ENCODE data around the gene AADACL4.

The AADACL4 gene

GRCh38 chr1:12616709-12617373 is 27.0 kb upstream of the AADACL4 start:
- no peak overlapping the region for H3K4me2 ChIP-seq (ENCODE audit: low read length)
- no peak overlapping the region for H3K27ac ChIP-seq (ENCODE audit: low read depth, low read length)
- no peak overlapping the region for H3K4me3 ChIP-seq (ENCODE audit: low read length)
- H3K36me3 ChIP-seq (ENCODE audit: control insufficient read depth, low read length): no peaks in the 10 kb centered on the region
- no peaks in the 10 kb centered on the region for H4K20me1 ChIP-seq (ENCODE audit: control insufficient read depth, insufficient read depth, low read depth, low read length)
- peaks cover 40% of the 10 kb centered on the region for H3K27me3 ChIP-seq (ENCODE audit: control insufficient read depth, low read length)
- no peak for TF ChIP-seq CTCF (IDR thresholded peaks at IDR 0.05; ENCODE audit: low read depth, low read length, poor library complexity, severe bottlenecking)
- no peak; the same call in 1 of the 2 replicates for TF ChIP-seq EZH2phosphoT487 (IDR thresholded peaks at IDR 0.05; ENCODE audit: borderline replicate concordance, low read length)
- no peaks in the 10 kb centered on the region for H3F3A ChIP-seq (ENCODE audit: control insufficient read depth, insufficient read depth)
- no peaks in the 10 kb centered on the region for H3K9me2 ChIP-seq (replicated peaks; ENCODE audit: control insufficient read depth, low read length)
- H3K9me3 ChIP-seq (ENCODE audit: control insufficient read depth, insufficient read depth, low read length): no peaks in the 10 kb centered on the region
- peaks cover 9% of the 10 kb centered on the region; the same call in 1 of the 2 replicates for H3K4me1 ChIP-seq (ENCODE audit: control insufficient read depth, low read length)
- no peaks in the 10 kb centered on the region for H3K79me2 ChIP-seq (ENCODE audit: control insufficient read depth, low read length)

- H3K27ac ChIP-seq (ENCODE audit: low read depth, low read length): no peak overlapping the region
- H3K9me2 ChIP-seq (replicated peaks; ENCODE audit: control insufficient read depth, low read length): no peaks in the 10 kb centered on the region
- H3K79me2 ChIP-seq (ENCODE audit: control insufficient read depth, low read length): no peaks in the 10 kb centered on the region
- H3K4me2 ChIP-seq (ENCODE audit: low read length): peak overlapping the region; percentile 60
- no peaks in the 10 kb centered on the region for H3K36me3 ChIP-seq (ENCODE audit: control insufficient read depth, low read length)
- TF ChIP-seq CTCF (IDR thresholded peaks at IDR 0.05; ENCODE audit: low read depth, low read length, poor library complexity, severe bottlenecking): no peak
- 0 out of 2 replicates have a peak, but pooled peaks have one; percentile 15 for TF ChIP-seq EZH2phosphoT487 (IDR thresholded peaks at IDR 0.05; ENCODE audit: borderline replicate concordance, low read length)
- H3K9me3 ChIP-seq (ENCODE audit: control insufficient read depth, insufficient read depth, low read length): no peaks in the 10 kb centered on the region
- peak overlapping the region; percentile 52 for H3K4me3 ChIP-seq (ENCODE audit: low read length)
- H3F3A ChIP-seq (ENCODE audit: control insufficient read depth, insufficient read depth): no peaks in the 10 kb centered on the region
- H4K20me1 ChIP-seq (ENCODE audit: control insufficient read depth, insufficient read depth, low read depth, low read length): no peaks in the 10 kb centered on the region
- peaks cover 40% of the 10 kb centered on the region for H3K27me3 ChIP-seq (ENCODE audit: control insufficient read depth, low read length)
- H3K4me1 ChIP-seq (ENCODE audit: control insufficient read depth, low read length): peaks cover 9% of the 10 kb centered on the region; the same call in 1 of the 2 replicates
Observed at GRCh38 chr1:12617511-12617900, 26.4 kb upstream of the AADACL4 start.

GRCh38 chr1:12617901-12618660 is 25.8 kb upstream of the AADACL4 start, which contains the start of gene DHRS3:
Gene DHRS3, minus strand, starts transcription at chr1:12618210. Its CDS starts 862 bp downstream, at chr1:12617348.
- TF ChIP-seq EZH2phosphoT487 (IDR thresholded peaks at IDR 0.05; ENCODE audit: borderline replicate concordance, low read length) (no peak; the same call in 1 of the 2 replicates), CTCF (IDR thresholded peaks at IDR 0.05; ENCODE audit: low read depth, low read length, poor library complexity, severe bottlenecking) (no peak)
- Histone ChIP-seq H3K9me2 (replicated peaks; ENCODE audit: control insufficient read depth, low read length) (no peaks in the 10 kb centered on the region), H3K9me3 (ENCODE audit: control insufficient read depth, insufficient read depth, low read length) (no peaks in the 10 kb centered on the region), H3K27ac (ENCODE audit: low read depth, low read length) (no peak within 1 kb of the TSS), H3K4me2 (ENCODE audit: low read length) (peak within 1 kb of the TSS; percentile 60), H3K36me3 (ENCODE audit: control insufficient read depth, low read length) (no peaks in the 10 kb centered on the region), H3K4me3 (ENCODE audit: low read length) (peak within 1 kb of the TSS; percentile 52), H4K20me1 (ENCODE audit: control insufficient read depth, insufficient read depth, low read depth, low read length) (no peaks in the 10 kb centered on the region), H3F3A (ENCODE audit: control insufficient read depth, insufficient read depth) (no peaks in the 10 kb centered on the region), H3K79me2 (ENCODE audit: control insufficient read depth, low read length) (no peaks in the 10 kb centered on the region), H3K27me3 (ENCODE audit: control insufficient read depth, low read length) (peaks cover 39% of the 10 kb centered on the region), H3K4me1 (ENCODE audit: control insufficient read depth, low read length) (peaks cover 9% of the 10 kb centered on the region; the same call in 1 of the 2 replicates)
